Esophagus muscularis mucosa (tissue), 4 donors: Measurements from ENCODE around the gene ILDR1. TPM values are rescaled to one million over a fixed set of nuclear protein-coding genes. Genes with fewer than 3 reads are reported as not detected.
A peak's percentile ranks its signal among the peaks of the same experiment; 100 is the strongest.
"Not testable (repeated sequence)": the region's sequence is repeated elsewhere in the genome, so short reads cannot be mapped to it uniquely, and the experiment has no call there.

Experiments used
- DNase-seq: peaks from one replicate; pipeline ENCODE4 v3.0.0-alpha.2; 2017; ENCODE audit errors: extremely low spot score
- H3K27ac ChIP-seq, 4 donors: fragments of 200-600 bp; sonication (generic); replicated peaks in 1 of 4; 1 replicate in 3 of 4; 2 replicates in 1 of 4; pipeline ENCODE4 v1.5.1; 2016 to 2019; ENCODE audit warnings: mild to moderate bottlenecking in 1 of 4
- H3K27me3 ChIP-seq, 4 donors: fragments of 200-600 bp; sonication (generic); one replicate each; pipeline versions ENCODE4 v1.5.1 to v1.6.0; 2016 to 2019
- H3K36me3 ChIP-seq, 4 donors: fragments of 200-600 bp; sonication (generic); one replicate each; pipeline ENCODE4 v1.5.1; 2016 to 2019
- H3K4me1 ChIP-seq, 4 donors: fragments of 200-600 bp; sonication (generic); one replicate each; pipeline ENCODE4 v1.5.1; 2016 to 2019
- H3K4me3 ChIP-seq, 4 donors: fragments of 200-600 bp; sonication (generic); 1 replicate in 2 of 4; 2 replicates in 2 of 4; pipeline ENCODE4 v1.5.1; 2016 to 2019; ENCODE audit warnings: mild to moderate bottlenecking in 4 of 4, moderate library complexity in 1 of 4
- H3K9me3 ChIP-seq, 4 donors: fragments of 200-600 bp; sonication (generic); 1 replicate in 3 of 4; 2 replicates in 1 of 4; pipeline ENCODE4 v1.5.1; 2016 to 2019
- EP300 ChIP-seq: sonication (generic); formaldehyde crosslinking; IDR thresholded peaks from one replicate; pipeline ENCODE4 v1.6.1; 2017; ENCODE audit warnings: antibody characterized with exemption
- POLR2A ChIP-seq: fragments of 450-650 bp; IDR thresholded peaks from one replicate; pipeline ENCODE4 v1.6.1; 2017; ENCODE audit warnings: antibody characterized with exemption, moderate library complexity, mild to moderate bottlenecking, low read depth
- POLR2AphosphoS5 ChIP-seq, 2 donors: sonication (generic); formaldehyde crosslinking; IDR thresholded peaks; one replicate each; pipeline ENCODE4 v1.6.1; 2017; ENCODE audit warnings: antibody characterized with exemption in 2 of 2
- WGBS: methylation state at CpG from one replicate; pipeline ENCODE4 v1.1.5; 2018; 5-methylcytosine and 5-hydroxymethylcytosine counted together
- intact Hi-C: fragments of 100-400 bp; cut with DNase I; formaldehyde crosslinking; loops from one replicate; pipeline ENCODE4 v1.15.1; 2023
- total RNA-seq, 4 donors: library from RNA; depleted of rRNA; stranded (reverse); fragments of >200 nt; gene quantifications; one replicate each; pipeline versions ENCODE4 v1.1.0 to v1.2.1, GENCODE V29; 2016
- TF ChIP-seq, protein P1 (sequence below), 3 experiments: fragments of 200-600 bp in 2 of 3; fragments of 450-650 bp in 1 of 3; sonication (generic) in 2 of 3; IDR thresholded peaks; one replicate each; pipeline ENCODE4 v1.5.1; 2017 to 2019; ENCODE audit warnings: antibody characterized with exemption in 3 of 3, mild to moderate bottlenecking in 2 of 3, moderate library complexity in 1 of 3

Gene ILDR1
- total RNA-seq, 4 donors from 2014 or later, result 0.63 TPM; not detected in 3

DNA sequence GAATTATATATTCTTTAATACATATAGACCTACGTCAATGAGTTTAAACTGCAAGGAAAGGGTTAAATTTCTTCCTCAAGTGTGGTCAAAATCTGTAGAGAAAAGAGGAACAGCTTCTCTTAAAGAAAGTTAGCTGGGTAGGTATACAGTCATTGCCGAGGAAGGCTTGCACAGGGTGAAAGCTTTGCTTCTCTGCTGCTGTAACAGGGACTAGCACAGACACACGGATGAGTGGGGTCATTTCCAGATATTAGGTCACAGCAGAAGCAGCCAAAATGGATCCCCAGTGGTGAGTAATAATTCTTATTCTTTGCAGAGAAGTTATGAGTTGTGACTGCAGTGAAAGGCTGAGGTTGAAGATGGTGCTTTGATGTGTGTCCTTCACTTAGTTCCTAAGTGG, 33.2 kb upstream of the ILDR1 start, which contains the start of gene CD86:
Gene CD86, plus strand, starts transcription at position 148 of the 400 bp plus-strand sequence. Its CDS starts 128 bp downstream, at position 276.
- no peaks in the 10 kb centered on the region for H3K9me3 ChIP-seq
- H3K4me1 ChIP-seq, result no peaks in the 10 kb centered on the region
- peak within 1 kb of the TSS in 3 of 4 donors; percentile 2 to 33 (median 11) for H3K4me3 ChIP-seq
- 37% methylated on average over 3 of the region's 3 CpGs for WGBS
- H3K27ac ChIP-seq, result no peak within 1 kb of the TSS
- no peaks in the 10 kb centered on the region for H3K27me3 ChIP-seq
- no peaks in the 10 kb centered on the region for H3K36me3 ChIP-seq
- intact Hi-C loops, result no loop called here
- DNase-seq, result no peak
- TF ChIP-seq, protein P1, sequence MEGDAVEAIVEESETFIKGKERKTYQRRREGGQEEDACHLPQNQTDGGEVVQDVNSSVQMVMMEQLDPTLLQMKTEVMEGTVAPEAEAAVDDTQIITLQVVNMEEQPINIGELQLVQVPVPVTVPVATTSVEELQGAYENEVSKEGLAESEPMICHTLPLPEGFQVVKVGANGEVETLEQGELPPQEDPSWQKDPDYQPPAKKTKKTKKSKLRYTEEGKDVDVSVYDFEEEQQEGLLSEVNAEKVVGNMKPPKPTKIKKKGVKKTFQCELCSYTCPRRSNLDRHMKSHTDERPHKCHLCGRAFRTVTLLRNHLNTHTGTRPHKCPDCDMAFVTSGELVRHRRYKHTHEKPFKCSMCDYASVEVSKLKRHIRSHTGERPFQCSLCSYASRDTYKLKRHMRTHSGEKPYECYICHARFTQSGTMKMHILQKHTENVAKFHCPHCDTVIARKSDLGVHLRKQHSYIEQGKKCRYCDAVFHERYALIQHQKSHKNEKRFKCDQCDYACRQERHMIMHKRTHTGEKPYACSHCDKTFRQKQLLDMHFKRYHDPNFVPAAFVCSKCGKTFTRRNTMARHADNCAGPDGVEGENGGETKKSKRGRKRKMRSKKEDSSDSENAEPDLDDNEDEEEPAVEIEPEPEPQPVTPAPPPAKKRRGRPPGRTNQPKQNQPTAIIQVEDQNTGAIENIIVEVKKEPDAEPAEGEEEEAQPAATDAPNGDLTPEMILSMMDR (IDR thresholded peaks at IDR 0.05), result no peak
- TF ChIP-seq POLR2AphosphoS5 (IDR thresholded peaks at IDR 0.05), result peak in 1 of 2 donors; percentile 47

DNA sequence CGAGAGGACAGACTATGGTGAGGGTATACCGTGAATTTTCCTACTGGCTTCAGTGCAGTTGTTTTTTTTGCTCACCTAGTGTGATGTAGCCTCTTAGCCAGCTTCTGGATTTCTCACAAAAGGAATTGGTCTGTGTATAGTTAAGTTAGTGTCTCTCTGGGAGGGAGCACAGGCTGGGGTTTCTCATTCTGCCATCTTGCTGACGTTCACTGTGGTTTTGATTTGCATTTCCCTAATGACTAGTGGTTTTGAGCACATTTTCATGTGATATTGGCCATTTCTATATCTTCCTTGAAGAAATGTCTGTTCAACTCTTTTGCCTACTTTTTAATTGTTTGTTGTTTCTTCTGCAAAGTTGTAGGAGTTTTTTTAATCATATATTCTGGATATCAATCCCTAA, 30.9 kb upstream of the ILDR1 start:
- no peak for DNase-seq
- WGBS, result 75% methylated on average over 3 of the region's 3 CpGs
- H3K4me1 ChIP-seq, result no peaks in the 10 kb centered on the region
- no peaks in the 10 kb centered on the region for H3K27me3 ChIP-seq
- TF ChIP-seq POLR2AphosphoS5 (IDR thresholded peaks at IDR 0.05) (no peak), EP300 (no peak), POLR2A (no peak)
- TF ChIP-seq, protein P1 (IDR thresholded peaks at IDR 0.05), result no peak
- no peak overlapping the region for H3K4me3 ChIP-seq
- no peaks in the 10 kb centered on the region for H3K36me3 ChIP-seq
- intact Hi-C loops, result no loop called here
- H3K27ac ChIP-seq, result no peak overlapping the region
- no peaks in the 10 kb centered on the region for H3K9me3 ChIP-seq

DNA sequence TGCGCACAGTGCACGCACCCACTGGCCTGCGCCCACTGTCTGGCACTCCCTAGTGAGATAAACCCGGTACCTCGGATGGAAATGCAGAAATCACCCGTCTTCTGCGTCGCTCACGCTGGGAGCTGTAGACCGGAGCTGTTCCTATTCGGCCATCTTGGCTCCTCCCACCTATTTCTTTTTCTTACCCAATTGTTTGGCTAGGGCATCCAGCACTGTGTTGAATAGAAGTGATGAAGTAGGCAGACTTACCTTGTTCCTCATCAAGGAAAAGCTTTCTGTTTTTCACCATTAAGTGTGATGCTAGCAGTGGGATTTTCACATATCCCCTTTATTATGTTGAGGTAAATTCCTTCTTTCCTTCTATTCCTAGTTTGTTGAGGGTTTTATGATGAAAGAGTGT, 25.7 kb upstream of the ILDR1 start:
- H3K36me3 ChIP-seq, H3K27ac ChIP-seq, H3K4me3 ChIP-seq, H3K4me1 ChIP-seq, H3K27me3 ChIP-seq, DNase-seq, H3K9me3 ChIP-seq, intact Hi-C loops: not testable (repeated sequence)
- WGBS, result 95% methylated on average over 6 of the region's 11 CpGs

DNA sequence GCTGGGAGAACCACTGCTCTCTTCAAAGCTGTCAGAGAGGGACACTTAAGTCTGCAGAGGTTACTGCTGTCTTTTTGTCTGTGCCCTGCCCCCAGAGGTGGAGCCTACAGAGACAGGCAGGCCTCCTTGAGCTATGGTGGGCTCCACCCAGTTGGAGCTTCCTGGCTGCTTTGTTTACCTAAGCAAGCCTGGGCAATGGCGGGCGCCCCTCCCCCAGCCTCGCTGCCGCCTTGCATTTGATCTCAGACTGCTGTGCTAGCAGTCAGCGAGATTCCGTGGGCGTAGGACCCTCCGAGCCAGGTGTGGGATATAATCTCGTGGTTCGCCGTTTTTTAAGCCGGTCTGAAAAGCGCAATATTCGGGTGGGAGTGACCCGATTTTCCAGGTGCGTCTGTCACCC, 25.2 kb upstream of the ILDR1 start:
- H3K27me3 ChIP-seq, H3K36me3 ChIP-seq, intact Hi-C loops, H3K4me1 ChIP-seq, H3K27ac ChIP-seq, DNase-seq, H3K9me3 ChIP-seq, H3K4me3 ChIP-seq: not testable (repeated sequence)
- WGBS, result 90% methylated on average over 11 of the region's 16 CpGs

DNA sequence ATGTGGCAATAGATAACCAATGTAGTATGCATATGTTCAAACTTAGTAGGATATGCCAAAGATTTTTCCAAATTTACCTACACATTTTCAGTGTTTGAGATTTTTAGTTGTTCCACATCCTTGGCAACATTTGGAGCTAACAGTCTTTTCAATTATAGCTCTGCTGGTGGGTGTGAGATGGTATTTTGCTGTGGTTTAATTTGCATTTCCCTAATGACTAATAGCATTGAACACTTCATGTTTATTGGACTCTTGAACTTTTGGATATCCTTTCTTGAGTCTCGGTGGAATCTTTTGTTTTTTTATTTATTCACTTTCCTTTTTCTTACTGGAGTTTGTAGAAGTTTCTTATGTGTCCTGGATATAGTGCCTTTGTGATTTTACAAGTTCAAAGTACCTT, 11.0 kb upstream of the ILDR1 start:
- intact Hi-C loops, result no loop called here
- H3K9me3 ChIP-seq, result peaks cover 0 to 5% (median 0%) of the 10 kb centered on the region in 4 donors
- no peaks in the 10 kb centered on the region for H3K36me3 ChIP-seq
- 70% methylated on average over 1 of the region's 1 CpG for WGBS
- no peaks in the 10 kb centered on the region for H3K27me3 ChIP-seq
- TF ChIP-seq, protein P1 (IDR thresholded peaks at IDR 0.05), result no peak
- no peak for TF ChIP-seq POLR2AphosphoS5 (IDR thresholded peaks at IDR 0.05)
- TF ChIP-seq POLR2A, result no peak
- TF ChIP-seq EP300, result no peak
- no peaks in the 10 kb centered on the region for H3K4me1 ChIP-seq
- no peak overlapping the region for H3K4me3 ChIP-seq
- no peak for DNase-seq
- no peak overlapping the region for H3K27ac ChIP-seq

DNA sequence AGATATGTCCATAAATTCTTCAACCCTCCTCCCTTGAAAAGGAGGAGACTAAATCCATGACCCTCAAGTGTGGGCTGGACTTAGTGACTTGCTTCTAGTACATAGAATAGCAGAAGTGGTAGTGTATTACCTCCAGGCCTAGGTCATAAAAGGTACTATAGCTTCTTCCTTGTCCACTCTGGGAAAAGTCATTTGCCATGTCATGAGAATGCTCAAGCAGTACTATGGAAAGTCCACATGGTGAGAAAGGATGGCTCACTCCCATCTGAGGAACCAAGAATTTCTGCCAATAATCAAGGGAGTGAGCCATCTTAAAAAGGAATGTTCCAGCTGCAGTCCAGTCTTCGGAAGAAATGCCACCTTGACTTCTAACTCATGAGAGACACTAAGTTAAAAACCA, 10.5 kb upstream of the ILDR1 start:
- H3K27me3 ChIP-seq, result no peaks in the 10 kb centered on the region
- TF ChIP-seq, protein P1 (IDR thresholded peaks at IDR 0.05), result no peak
- TF ChIP-seq EP300, result no peak
- no peak for TF ChIP-seq POLR2A
- TF ChIP-seq POLR2AphosphoS5 (IDR thresholded peaks at IDR 0.05), result no peak
- no peak for DNase-seq
- H3K4me1 ChIP-seq, result no peaks in the 10 kb centered on the region
- peaks cover 0 to 5% (median 0%) of the 10 kb centered on the region in 4 donors for H3K9me3 ChIP-seq
- H3K4me3 ChIP-seq, result no peak overlapping the region
- WGBS, result 70% methylated on average over 1 of the region's 1 CpG
- intact Hi-C loops, result no loop called here
- H3K36me3 ChIP-seq, result no peaks in the 10 kb centered on the region
- no peak overlapping the region for H3K27ac ChIP-seq
